NCI-H2227 (cell line): ENCODE data around the gene DTX1.

Source experiments
- DNase-seq: peaks from one replicate; lab custom pipeline; 2025; ENCODE audit not compliant: unreplicated experiment; lab: John Stamatoyannopoulos, UW

Gene DTX1

GRCh38 chr12:113054948-113055486 lies 1.5 kb upstream of the DTX1 start:
- no peak for DNase-seq

GRCh38 chr12:113055594-113056380 lies 743 bp upstream of the DTX1 start:
- no peak for DNase-seq

- DNase-seq = no peak
Measured at GRCh38 chr12:113056381-113056630, 224 bp upstream of the DTX1 start.

- DNase-seq = no peak
Measured at GRCh38 chr12:113057565-113058485, 1.3 kb downstream of the DTX1 start.

- no peak for DNase-seq
Measured at GRCh38 chr12:113058553-113058952, 2.0 kb downstream of the DTX1 start.

- DNase-seq = no peak
Measured at GRCh38 chr12:113059071-113059595, 2.6 kb downstream of the DTX1 start.

- no peak for DNase-seq
Measured at GRCh38 chr12:113060336-113060960, 3.9 kb downstream of the DTX1 start.

GRCh38 chr12:113061061-113061694 lies 4.6 kb downstream of the DTX1 start:
- DNase-seq = peak; percentile 16

GRCh38 chr12:113062502-113063395 lies 6.2 kb downstream of the DTX1 start:
- DNase-seq = no peak

- no peak for DNase-seq
Measured at GRCh38 chr12:113063396-113064350, 7.1 kb downstream of the DTX1 start.

- DNase-seq = no peak
Measured at GRCh38 chr12:113064395-113065125, 8.0 kb downstream of the DTX1 start.

- DNase-seq = peak; percentile 43
Measured at GRCh38 chr12:113065126-113066007, 8.8 kb downstream of the DTX1 start.

GRCh38 chr12:113066813-113067400 lies 10.4 kb downstream of the DTX1 start:
- DNase-seq = no peak

- DNase-seq = no peak
Measured at GRCh38 chr12:113067987-113068935, 11.7 kb downstream of the DTX1 start.

GRCh38 chr12:113069149-113069548 lies 12.6 kb downstream of the DTX1 start:
- no peak for DNase-seq

- no peak for DNase-seq
Measured at GRCh38 chr12:113069751-113070116, 13.2 kb downstream of the DTX1 start.
